ENCODE measurements around the gene AUTS2. TPM values are rescaled to one million over a fixed set of nuclear protein-coding genes. Genes with fewer than 3 reads are reported as not detected.

Gene AUTS2
- total and polyA plus RNA-seq, 10 of the 15 experiments (the other 5 are each of a cell fraction or from before 2014, with no cell fraction given) = 6.4 to 55.6 (median 21.6) TPM

DNA sequence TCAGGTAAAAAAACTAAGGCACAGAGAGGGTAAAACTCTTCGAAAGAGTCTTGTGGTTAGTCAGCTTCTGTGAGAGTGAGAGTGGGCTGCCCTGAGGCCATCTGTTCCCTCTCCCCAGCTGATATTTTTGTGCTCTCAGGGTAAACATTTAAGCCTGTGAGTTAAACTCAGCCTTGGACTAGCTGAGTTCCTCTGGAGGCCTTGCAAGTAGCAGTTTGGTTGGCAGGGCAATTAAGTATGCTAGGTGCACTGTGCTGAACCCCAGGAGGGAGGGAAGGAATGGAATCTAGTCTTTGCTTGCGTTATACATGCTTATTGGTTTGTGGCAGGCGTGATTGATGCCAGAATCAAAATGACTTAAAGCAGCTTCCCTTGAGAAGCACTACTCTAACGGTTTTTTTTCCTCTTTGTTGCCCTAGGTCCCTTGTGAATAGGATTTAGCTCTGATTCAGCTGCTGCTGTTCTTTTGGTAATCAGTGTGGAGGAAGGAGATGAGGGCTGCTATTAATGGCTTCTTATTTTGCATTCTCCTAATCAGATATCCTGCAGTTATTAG, 140.2 kb downstream of the AUTS2 start (continued):
- TF ChIP-seq, protein P1, sequence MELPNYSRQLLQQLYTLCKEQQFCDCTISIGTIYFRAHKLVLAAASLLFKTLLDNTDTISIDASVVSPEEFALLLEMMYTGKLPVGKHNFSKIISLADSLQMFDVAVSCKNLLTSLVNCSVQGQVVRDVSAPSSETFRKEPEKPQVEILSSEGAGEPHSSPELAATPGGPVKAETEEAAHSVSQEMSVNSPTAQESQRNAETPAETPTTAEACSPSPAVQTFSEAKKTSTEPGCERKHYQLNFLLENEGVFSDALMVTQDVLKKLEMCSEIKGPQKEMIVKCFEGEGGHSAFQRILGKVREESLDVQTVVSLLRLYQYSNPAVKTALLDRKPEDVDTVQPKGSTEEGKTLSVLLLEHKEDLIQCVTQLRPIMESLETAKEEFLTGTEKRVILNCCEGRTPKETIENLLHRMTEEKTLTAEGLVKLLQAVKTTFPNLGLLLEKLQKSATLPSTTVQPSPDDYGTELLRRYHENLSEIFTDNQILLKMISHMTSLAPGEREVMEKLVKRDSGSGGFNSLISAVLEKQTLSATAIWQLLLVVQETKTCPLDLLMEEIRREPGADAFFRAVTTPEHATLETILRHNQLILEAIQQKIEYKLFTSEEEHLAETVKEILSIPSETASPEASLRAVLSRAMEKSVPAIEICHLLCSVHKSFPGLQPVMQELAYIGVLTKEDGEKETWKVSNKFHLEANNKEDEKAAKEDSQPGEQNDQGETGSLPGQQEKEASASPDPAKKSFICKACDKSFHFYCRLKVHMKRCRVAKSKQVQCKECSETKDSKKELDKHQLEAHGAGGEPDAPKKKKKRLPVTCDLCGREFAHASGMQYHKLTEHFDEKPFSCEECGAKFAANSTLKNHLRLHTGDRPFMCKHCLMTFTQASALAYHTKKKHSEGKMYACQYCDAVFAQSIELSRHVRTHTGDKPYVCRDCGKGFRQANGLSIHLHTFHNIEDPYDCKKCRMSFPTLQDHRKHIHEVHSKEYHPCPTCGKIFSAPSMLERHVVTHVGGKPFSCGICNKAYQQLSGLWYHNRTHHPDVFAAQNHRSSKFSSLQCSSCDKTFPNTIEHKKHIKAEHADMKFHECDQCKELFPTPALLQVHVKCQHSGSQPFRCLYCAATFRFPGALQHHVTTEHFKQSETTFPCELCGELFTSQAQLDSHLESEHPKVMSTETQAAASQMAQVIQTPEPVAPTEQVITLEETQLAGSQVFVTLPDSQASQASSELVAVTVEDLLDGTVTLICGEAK (IDR thresholded peaks at IDR 0.05; ENCODE audit: borderline replicate concordance) = no peak
- TF ChIP-seq, protein P2, sequence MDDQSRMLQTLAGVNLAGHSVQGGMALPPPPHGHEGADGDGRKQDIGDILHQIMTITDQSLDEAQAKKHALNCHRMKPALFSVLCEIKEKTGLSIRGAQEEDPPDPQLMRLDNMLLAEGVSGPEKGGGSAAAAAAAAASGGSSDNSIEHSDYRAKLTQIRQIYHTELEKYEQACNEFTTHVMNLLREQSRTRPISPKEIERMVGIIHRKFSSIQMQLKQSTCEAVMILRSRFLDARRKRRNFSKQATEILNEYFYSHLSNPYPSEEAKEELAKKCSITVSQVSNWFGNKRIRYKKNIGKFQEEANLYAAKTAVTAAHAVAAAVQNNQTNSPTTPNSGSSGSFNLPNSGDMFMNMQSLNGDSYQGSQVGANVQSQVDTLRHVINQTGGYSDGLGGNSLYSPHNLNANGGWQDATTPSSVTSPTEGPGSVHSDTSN (IDR thresholded peaks at IDR 0.05; ENCODE audit: insufficient replicate concordance, low read depth, low read length) = peak; percentile 65
- TF ChIP-seq ZNF687 (IDR thresholded peaks at IDR 0.05) (no peak), CUX1 (IDR thresholded peaks at IDR 0.05; ENCODE audit: insufficient replicate concordance, low read depth, low read length) (no peak), SPI1 (IDR thresholded peaks at IDR 0.05; ENCODE audit: borderline replicate concordance, insufficient read depth, low read depth, low read length) (0 out of 2 replicates have a peak, but pooled peaks have one; percentile 11), MXI1 (IDR thresholded peaks at IDR 0.05; ENCODE audit: low read depth, low read length) (no peak), FOXM1 (IDR thresholded peaks at IDR 0.05; ENCODE audit: low read depth, low read length) (peak; percentile 70), ZNF217 (IDR thresholded peaks at IDR 0.05) (no peak), HCFC1 (IDR thresholded peaks at IDR 0.05; ENCODE audit: low read length) (no peak), NR2C2 (IDR thresholded peaks at IDR 0.05; ENCODE audit: borderline replicate concordance, control insufficient read depth, insufficient read length, low read depth) (no peak), PAX5 (IDR thresholded peaks at IDR 0.05; ENCODE audit: borderline replicate concordance, low read depth, low read length) (peak; percentile 27; the same call in 1 of the 2 replicates)
- TF ChIP-seq, protein P3, sequence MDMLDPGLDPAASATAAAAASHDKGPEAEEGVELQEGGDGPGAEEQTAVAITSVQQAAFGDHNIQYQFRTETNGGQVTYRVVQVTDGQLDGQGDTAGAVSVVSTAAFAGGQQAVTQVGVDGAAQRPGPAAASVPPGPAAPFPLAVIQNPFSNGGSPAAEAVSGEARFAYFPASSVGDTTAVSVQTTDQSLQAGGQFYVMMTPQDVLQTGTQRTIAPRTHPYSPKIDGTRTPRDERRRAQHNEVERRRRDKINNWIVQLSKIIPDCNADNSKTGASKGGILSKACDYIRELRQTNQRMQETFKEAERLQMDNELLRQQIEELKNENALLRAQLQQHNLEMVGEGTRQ (IDR thresholded peaks at IDR 0.05; ENCODE audit: borderline replicate concordance, low read depth, low read length) = no peak

Measured in GM12878 (cell line).